SK-N-SH treated with all-trans-retinoic acid at 6 μM for 48 hours (cell line): Measurements from ENCODE around the gene LPIN2.

Source experiments
- ATAC-seq: fragments of 200-7000 bp; cut with Tn5 transposase; 3 replicates; pipeline ENCODE4 v1.9.1; 2020; ENCODE audit warnings: mild to moderate bottlenecking, moderate library complexity
- ARNTL ChIP-seq: fragments of 450-650 bp; formaldehyde crosslinking; IDR thresholded peaks from 2 replicates; pipeline ENCODE4 v1.5.0; 2020; ENCODE audit warnings: low read depth, mild to moderate bottlenecking, moderate library complexity, borderline replicate concordance
- BACH2 ChIP-seq: fragments of 250-450 bp; sonication (Bioruptor Pico); IDR thresholded peaks from 2 replicates; pipeline ENCODE4 v1.9.0; 2021; ENCODE audit warnings: mild to moderate bottlenecking, borderline replicate concordance
- CSDC2 ChIP-seq: fragments of 250-450 bp; sonication (Bioruptor Pico); IDR thresholded peaks from 2 replicates; pipeline ENCODE4 v1.5.0; 2020; ENCODE audit warnings: mild to moderate bottlenecking, moderate library complexity
- ESRRG ChIP-seq: fragments of 250-450 bp; sonication (Bioruptor Pico); IDR thresholded peaks from 2 replicates; pipeline ENCODE4 v1.6.1; 2021; ENCODE audit warnings: mild to moderate bottlenecking
- GLIS3 ChIP-seq: fragments of 250-450 bp; sonication (Bioruptor Pico); IDR thresholded peaks from 2 replicates; pipeline ENCODE4 v1.5.0; 2020; ENCODE audit warnings: mild to moderate bottlenecking, moderate library complexity
- ISL1 ChIP-seq: fragments of 250-450 bp; sonication (Bioruptor Pico); IDR thresholded peaks from 2 replicates; pipeline ENCODE4 v2.1.2; 2022; ENCODE audit warnings: mild to moderate bottlenecking, moderate library complexity
- OSR1 ChIP-seq: fragments of 250-450 bp; sonication (Bioruptor Pico); IDR thresholded peaks from 2 replicates; pipeline ENCODE4 v1.8.0; 2022; ENCODE audit warnings: moderate library complexity, mild to moderate bottlenecking, inconsistent platforms
- PPARA ChIP-seq: fragments of 250-450 bp; sonication (Bioruptor Pico); IDR thresholded peaks from 2 replicates; pipeline ENCODE4 v1.5.0; 2020; ENCODE audit warnings: mild to moderate bottlenecking, borderline replicate concordance
- RARB ChIP-seq: fragments of 250-450 bp; sonication (Bioruptor Pico); IDR thresholded peaks from 2 replicates; pipeline ENCODE4 v1.8.0; 2021; ENCODE audit warnings: mild to moderate bottlenecking, moderate library complexity
- SNAI2 ChIP-seq: fragments of 250-450 bp; sonication (Bioruptor Pico); IDR thresholded peaks from 2 replicates; pipeline ENCODE4 v1.5.0; 2020; ENCODE audit warnings: mild to moderate bottlenecking, moderate library complexity
- TOX ChIP-seq: fragments of 250-450 bp; sonication (Bioruptor Pico); IDR thresholded peaks from 2 replicates; pipeline ENCODE4 v1.8.0; 2021; ENCODE audit warnings: mild to moderate bottlenecking, moderate library complexity, borderline replicate concordance
- ZC3H10 ChIP-seq: fragments of 250-450 bp; sonication (Bioruptor Pico); IDR thresholded peaks from 2 replicates; pipeline ENCODE4 v1.5.1; 2021; ENCODE audit warnings: mild to moderate bottlenecking, moderate library complexity
- ZFP3 ChIP-seq: fragments of 250-450 bp; sonication (Bioruptor Pico); IDR thresholded peaks from 2 replicates; pipeline ENCODE4 v1.5.0; 2020; ENCODE audit warnings: mild to moderate bottlenecking, moderate library complexity
- ZFP30 ChIP-seq: fragments of 450-650 bp; formaldehyde crosslinking; IDR thresholded peaks from 2 replicates; pipeline ENCODE4 v1.5.0; 2022; ENCODE audit warnings: mild to moderate bottlenecking, moderate library complexity
- ZNF565 ChIP-seq: fragments of 450-650 bp; formaldehyde crosslinking; conservative IDR thresholded peaks from 2 replicates; pipeline ENCODE4 v1.5.0; 2020; ENCODE audit warnings: low read depth, mild to moderate bottlenecking, moderate library complexity
- ZNF70 ChIP-seq: fragments of 450-650 bp; formaldehyde crosslinking; IDR thresholded peaks from 2 replicates; pipeline ENCODE4 v1.5.0; 2020; ENCODE audit warnings: mild to moderate bottlenecking, moderate library complexity
- ZNF8 ChIP-seq: fragments of 450-650 bp; formaldehyde crosslinking; IDR thresholded peaks from 2 replicates; pipeline ENCODE4 v1.5.0; 2020; ENCODE audit warnings: mild to moderate bottlenecking, moderate library complexity
- TF ChIP-seq, protein P1 (sequence below): fragments of 250-450 bp; sonication (Bioruptor Pico); IDR thresholded peaks from 2 replicates; pipeline ENCODE4 v1.5.0; 2020; ENCODE audit warnings: mild to moderate bottlenecking, moderate library complexity
- TF ChIP-seq, protein P2 (sequence below): fragments of 250-450 bp; sonication (Bioruptor Pico); IDR thresholded peaks from 2 replicates; pipeline ENCODE4 v1.8.0; 2020; ENCODE audit warnings: mild to moderate bottlenecking, moderate library complexity, borderline replicate concordance
- TF ChIP-seq, protein P3 (sequence below): fragments of 250-450 bp; sonication (Bioruptor Pico); IDR thresholded peaks from 2 replicates; pipeline ENCODE4 v1.5.1; 2021; ENCODE audit warnings: mild to moderate bottlenecking, moderate library complexity
- TF ChIP-seq, protein P4 (sequence below): fragments of 250-450 bp; sonication (Bioruptor Pico); IDR thresholded peaks from 2 replicates; pipeline ENCODE4 v1.8.0; 2021; ENCODE audit warnings: low read depth, mild to moderate bottlenecking, moderate library complexity, borderline replicate concordance
- TF ChIP-seq, protein P5 (sequence below): fragments of 250-450 bp; sonication (Bioruptor Pico); IDR thresholded peaks from 2 replicates; pipeline ENCODE4 v1.5.1; 2020; ENCODE audit warnings: low read depth, mild to moderate bottlenecking, moderate library complexity

LPIN2 gene

DNA sequence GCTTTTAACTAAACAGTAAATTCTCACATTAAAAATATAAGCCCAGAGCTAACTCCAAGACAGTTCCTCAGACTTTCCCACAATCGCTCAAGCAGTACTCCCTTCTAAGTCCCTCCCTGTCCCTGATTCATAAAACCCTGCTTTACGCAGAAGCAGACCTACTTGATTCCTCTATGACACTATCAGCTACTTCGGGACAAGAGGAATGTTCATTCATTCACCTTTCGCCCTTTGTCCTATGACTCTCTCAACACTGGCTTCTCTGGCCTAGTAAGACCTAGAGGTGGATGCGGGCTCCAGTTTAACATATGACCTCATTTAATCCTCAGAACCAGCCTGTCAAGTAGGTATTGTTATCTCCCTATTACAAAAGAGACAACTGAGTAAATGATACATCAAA is 10.2 kb downstream of the LPIN2 start:
- TF ChIP-seq ZNF70 (CRISPR knock-in tag) (no peak), GLIS3 (CRISPR knock-in tag) (no peak), CSDC2 (no peak), BACH2 (CRISPR knock-in tag) (no peak), ZFP30 (CRISPR knock-in tag) (no peak), TOX (no peak), ISL1 (no peak), OSR1 (CRISPR knock-in tag) (no peak), SNAI2 (CRISPR knock-in tag) (no peak), ARNTL (CRISPR knock-in tag) (no peak), ZNF8 (CRISPR knock-in tag) (no peak), ZFP3 (CRISPR knock-in tag) (no peak), ZNF565 (CRISPR knock-in tag) (no peak), ESRRG (CRISPR knock-in tag) (no peak), ZC3H10 (CRISPR knock-in tag) (no peak), RARB (no peak)
- TF ChIP-seq, protein P1, sequence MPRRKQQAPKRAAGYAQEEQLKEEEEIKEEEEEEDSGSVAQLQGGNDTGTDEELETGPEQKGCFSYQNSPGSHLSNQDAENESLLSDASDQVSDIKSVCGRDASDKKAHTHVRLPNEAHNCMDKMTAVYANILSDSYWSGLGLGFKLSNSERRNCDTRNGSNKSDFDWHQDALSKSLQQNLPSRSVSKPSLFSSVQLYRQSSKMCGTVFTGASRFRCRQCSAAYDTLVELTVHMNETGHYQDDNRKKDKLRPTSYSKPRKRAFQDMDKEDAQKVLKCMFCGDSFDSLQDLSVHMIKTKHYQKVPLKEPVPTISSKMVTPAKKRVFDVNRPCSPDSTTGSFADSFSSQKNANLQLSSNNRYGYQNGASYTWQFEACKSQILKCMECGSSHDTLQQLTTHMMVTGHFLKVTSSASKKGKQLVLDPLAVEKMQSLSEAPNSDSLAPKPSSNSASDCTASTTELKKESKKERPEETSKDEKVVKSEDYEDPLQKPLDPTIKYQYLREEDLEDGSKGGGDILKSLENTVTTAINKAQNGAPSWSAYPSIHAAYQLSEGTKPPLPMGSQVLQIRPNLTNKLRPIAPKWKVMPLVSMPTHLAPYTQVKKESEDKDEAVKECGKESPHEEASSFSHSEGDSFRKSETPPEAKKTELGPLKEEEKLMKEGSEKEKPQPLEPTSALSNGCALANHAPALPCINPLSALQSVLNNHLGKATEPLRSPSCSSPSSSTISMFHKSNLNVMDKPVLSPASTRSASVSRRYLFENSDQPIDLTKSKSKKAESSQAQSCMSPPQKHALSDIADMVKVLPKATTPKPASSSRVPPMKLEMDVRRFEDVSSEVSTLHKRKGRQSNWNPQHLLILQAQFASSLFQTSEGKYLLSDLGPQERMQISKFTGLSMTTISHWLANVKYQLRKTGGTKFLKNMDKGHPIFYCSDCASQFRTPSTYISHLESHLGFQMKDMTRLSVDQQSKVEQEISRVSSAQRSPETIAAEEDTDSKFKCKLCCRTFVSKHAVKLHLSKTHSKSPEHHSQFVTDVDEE, result no peak
- TF ChIP-seq, protein P2, sequence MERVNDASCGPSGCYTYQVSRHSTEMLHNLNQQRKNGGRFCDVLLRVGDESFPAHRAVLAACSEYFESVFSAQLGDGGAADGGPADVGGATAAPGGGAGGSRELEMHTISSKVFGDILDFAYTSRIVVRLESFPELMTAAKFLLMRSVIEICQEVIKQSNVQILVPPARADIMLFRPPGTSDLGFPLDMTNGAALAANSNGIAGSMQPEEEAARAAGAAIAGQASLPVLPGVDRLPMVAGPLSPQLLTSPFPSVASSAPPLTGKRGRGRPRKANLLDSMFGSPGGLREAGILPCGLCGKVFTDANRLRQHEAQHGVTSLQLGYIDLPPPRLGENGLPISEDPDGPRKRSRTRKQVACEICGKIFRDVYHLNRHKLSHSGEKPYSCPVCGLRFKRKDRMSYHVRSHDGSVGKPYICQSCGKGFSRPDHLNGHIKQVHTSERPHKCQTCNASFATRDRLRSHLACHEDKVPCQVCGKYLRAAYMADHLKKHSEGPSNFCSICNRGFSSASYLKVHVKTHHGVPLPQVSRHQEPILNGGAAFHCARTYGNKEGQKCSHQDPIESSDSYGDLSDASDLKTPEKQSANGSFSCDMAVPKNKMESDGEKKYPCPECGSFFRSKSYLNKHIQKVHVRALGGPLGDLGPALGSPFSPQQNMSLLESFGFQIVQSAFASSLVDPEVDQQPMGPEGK (CRISPR knock-in tag), result no peak
- TF ChIP-seq, protein P3, sequence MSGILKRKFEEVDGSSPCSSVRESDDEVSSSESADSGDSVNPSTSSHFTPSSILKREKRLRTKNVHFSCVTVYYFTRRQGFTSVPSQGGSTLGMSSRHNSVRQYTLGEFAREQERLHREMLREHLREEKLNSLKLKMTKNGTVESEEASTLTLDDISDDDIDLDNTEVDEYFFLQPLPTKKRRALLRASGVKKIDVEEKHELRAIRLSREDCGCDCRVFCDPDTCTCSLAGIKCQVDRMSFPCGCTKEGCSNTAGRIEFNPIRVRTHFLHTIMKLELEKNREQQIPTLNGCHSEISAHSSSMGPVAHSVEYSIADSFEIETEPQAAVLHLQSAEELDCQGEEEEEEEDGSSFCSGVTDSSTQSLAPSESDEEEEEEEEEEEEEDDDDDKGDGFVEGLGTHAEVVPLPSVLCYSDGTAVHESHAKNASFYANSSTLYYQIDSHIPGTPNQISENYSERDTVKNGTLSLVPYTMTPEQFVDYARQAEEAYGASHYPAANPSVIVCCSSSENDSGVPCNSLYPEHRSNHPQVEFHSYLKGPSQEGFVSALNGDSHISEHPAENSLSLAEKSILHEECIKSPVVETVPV (CRISPR knock-in tag), result no peak
- no peak for ATAC-seq

DNA sequence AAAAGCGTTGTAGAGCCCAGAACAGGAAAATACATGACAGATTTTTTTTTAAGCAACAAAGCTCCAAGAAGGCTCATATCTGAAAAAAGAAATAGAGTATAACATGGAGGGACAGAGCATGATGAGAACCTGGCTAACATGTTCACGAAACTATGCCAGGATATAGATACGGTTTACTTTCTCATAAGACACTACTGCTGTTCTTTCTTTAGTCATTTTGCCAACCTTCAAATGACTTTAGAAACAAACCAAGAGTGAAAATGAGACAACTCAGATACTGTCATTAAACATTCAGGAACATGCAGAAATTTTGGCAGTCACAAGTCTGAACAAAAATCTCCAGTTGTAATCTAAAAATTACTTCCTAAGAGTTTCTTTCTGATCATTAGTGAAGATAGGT is 14.3 kb downstream of the LPIN2 start:
- no peak for ATAC-seq
- TF ChIP-seq, protein P4, sequence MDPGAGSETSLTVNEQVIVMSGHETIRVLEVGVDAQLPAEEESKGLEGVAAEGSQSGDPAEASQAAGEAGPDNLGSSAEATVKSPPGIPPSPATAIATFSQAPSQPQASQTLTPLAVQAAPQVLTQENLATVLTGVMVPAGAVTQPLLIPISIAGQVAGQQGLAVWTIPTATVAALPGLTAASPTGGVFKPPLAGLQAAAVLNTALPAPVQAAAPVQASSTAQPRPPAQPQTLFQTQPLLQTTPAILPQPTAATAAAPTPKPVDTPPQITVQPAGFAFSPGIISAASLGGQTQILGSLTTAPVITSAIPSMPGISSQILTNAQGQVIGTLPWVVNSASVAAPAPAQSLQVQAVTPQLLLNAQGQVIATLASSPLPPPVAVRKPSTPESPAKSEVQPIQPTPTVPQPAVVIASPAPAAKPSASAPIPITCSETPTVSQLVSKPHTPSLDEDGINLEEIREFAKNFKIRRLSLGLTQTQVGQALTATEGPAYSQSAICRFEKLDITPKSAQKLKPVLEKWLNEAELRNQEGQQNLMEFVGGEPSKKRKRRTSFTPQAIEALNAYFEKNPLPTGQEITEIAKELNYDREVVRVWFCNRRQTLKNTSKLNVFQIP (CRISPR knock-in tag), result no peak
- no peak for TF ChIP-seq ZNF565 (CRISPR knock-in tag)
- TF ChIP-seq, protein P3 (CRISPR knock-in tag), result no peak
- TF ChIP-seq ZC3H10 (CRISPR knock-in tag), result no peak
- no peak for TF ChIP-seq OSR1 (CRISPR knock-in tag)
- TF ChIP-seq, protein P5, sequence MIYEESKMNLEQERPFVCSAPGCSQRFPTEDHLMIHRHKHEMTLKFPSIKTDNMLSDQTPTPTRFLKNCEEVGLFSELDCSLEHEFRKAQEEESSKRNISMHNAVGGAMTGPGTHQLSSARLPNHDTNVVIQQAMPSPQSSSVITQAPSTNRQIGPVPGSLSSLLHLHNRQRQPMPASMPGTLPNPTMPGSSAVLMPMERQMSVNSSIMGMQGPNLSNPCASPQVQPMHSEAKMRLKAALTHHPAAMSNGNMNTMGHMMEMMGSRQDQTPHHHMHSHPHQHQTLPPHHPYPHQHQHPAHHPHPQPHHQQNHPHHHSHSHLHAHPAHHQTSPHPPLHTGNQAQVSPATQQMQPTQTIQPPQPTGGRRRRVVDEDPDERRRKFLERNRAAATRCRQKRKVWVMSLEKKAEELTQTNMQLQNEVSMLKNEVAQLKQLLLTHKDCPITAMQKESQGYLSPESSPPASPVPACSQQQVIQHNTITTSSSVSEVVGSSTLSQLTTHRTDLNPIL, result no peak
- TF ChIP-seq, protein P2 (CRISPR knock-in tag), result no peak
- no peak for TF ChIP-seq PPARA
- no peak for TF ChIP-seq BACH2 (CRISPR knock-in tag)
- TF ChIP-seq CSDC2, result no peak
- TF ChIP-seq, protein P1, result no peak
